ENCODE data around the gene BLOC1S4. TPM values are rescaled to one million over a fixed set of nuclear protein-coding genes. Genes with fewer than 3 reads are reported as not detected.

BLOC1S4 gene
- polyA plus RNA-seq, 1 donor from 2014 or later, result 55.9 TPM

Other genes starting within 250 kb of the BLOC1S4 start
- gene PPP2R2C, start 243.6 kb upstream of the BLOC1S4 start, polyA plus RNA-seq, result not detected
- gene MAN2B2, start 141.0 kb upstream of the BLOC1S4 start, polyA plus RNA-seq, result 22.5 TPM
- 130 TPM for gene MRFAP1, start 75.5 kb upstream of the BLOC1S4 start, polyA plus RNA-seq
- not detected for gene S100P, start 22.3 kb upstream of the BLOC1S4 start, polyA plus RNA-seq
- 69.2 TPM for gene MRFAP1L1, start 6.3 kb upstream of the BLOC1S4 start, polyA plus RNA-seq
- 9.3 TPM for gene KIAA0232, start 66.6 kb downstream of the BLOC1S4 start, polyA plus RNA-seq
- gene TBC1D14, start 193.7 kb downstream of the BLOC1S4 start, polyA plus RNA-seq, result 28.2 TPM

Measured in IgD-negative memory B cell (primary cell).